Type B pancreatic cell (in vitro differentiated cells): Measurements from ENCODE around the gene IRF2BP2. TPM values are rescaled to one million over a fixed set of nuclear protein-coding genes. Genes with fewer than 3 reads are reported as not detected.

ENCODE experiments used
- DNase-seq: peaks from one replicate; pipeline ENCODE4 v3.0.0; 2021; ENCODE audit warnings: mixed read lengths; ENCODE audit not compliant: unreplicated experiment; ENCODE audit errors: extremely low spot score
- H3K27ac Mint-ChIP-seq: 2 replicates; pipeline ENCODE4 v1.8.0; 2021; ENCODE audit warnings: mild to moderate bottlenecking, mixed read lengths
- H3K27me3 Mint-ChIP-seq: 2 replicates; pipeline ENCODE4 v1.8.0; 2021; ENCODE audit warnings: mixed read lengths
- H3K36me3 Mint-ChIP-seq: 2 replicates; pipeline ENCODE4 v1.8.0; 2021; ENCODE audit warnings: mixed read lengths
- H3K4me1 Mint-ChIP-seq: one replicate; pipeline ENCODE4 v1.8.0; 2021; ENCODE audit warnings: mixed read lengths; ENCODE audit not compliant: unreplicated experiment
- H3K4me3 Mint-ChIP-seq: 2 replicates; pipeline ENCODE4 v1.8.0; 2021; ENCODE audit warnings: mild to moderate bottlenecking, mixed read lengths
- H3K9me3 Mint-ChIP-seq: 2 replicates; pipeline ENCODE4 v1.8.0; 2021; ENCODE audit warnings: mixed read lengths
- CTCF ChIP-seq: fragments of 200-600 bp; sonication (generic); conservative IDR thresholded peaks from 2 replicates; pipeline ENCODE4 v1.5.0; 2021; ENCODE audit warnings: antibody characterized with exemption, mild to moderate bottlenecking
- total RNA-seq: library from RNA; stranded (reverse); gene quantifications from 2 replicates; pipeline ENCODE4 v1.2.1, GENCODE V29; 2021; ENCODE audit warnings: low replicate concordance

The IRF2BP2 gene
- total RNA-seq, 1 donor from 2014 or later = 181 TPM

- peaks cover 68% of the 10 kb centered on the region for H3K4me1 Mint-ChIP-seq
- peak overlapping the region; percentile 75 for H3K27ac Mint-ChIP-seq
- no peaks in the 10 kb centered on the region for H3K9me3 Mint-ChIP-seq
- DNase-seq = no peak
- H3K4me3 Mint-ChIP-seq = peak overlapping the region; percentile 45
- no peaks in the 10 kb centered on the region for H3K36me3 Mint-ChIP-seq
- no peaks in the 10 kb centered on the region for H3K27me3 Mint-ChIP-seq
- no peak for TF ChIP-seq CTCF
Observed at GRCh38 chr1:234620272-234621126, 10.5 kb upstream of the IRF2BP2 start.

- Mint-ChIP-seq H3K27me3 (no peaks in the 10 kb centered on the region), H3K4me3 (peak overlapping the region; percentile 45), H3K9me3 (no peaks in the 10 kb centered on the region), H3K4me1 (peaks cover 65% of the 10 kb centered on the region), H3K36me3 (no peaks in the 10 kb centered on the region), H3K27ac (peak overlapping the region; percentile 75)
- TF ChIP-seq CTCF = no peak
- no peak for DNase-seq
Observed at GRCh38 chr1:234619794-234620247, 9.8 kb upstream of the IRF2BP2 start.

- peak overlapping the region; percentile 69 for H3K4me3 Mint-ChIP-seq
- no peaks in the 10 kb centered on the region for H3K9me3 Mint-ChIP-seq
- H3K36me3 Mint-ChIP-seq = no peaks in the 10 kb centered on the region
- H3K4me1 Mint-ChIP-seq = peaks cover 64% of the 10 kb centered on the region
- no peak for TF ChIP-seq CTCF
- DNase-seq = no peak
- H3K27me3 Mint-ChIP-seq = no peaks in the 10 kb centered on the region
- peak overlapping the region; percentile 86 for H3K27ac Mint-ChIP-seq
Observed at GRCh38 chr1:234619071-234619480, 9.1 kb upstream of the IRF2BP2 start.

- peaks cover 67% of the 10 kb centered on the region for H3K4me1 Mint-ChIP-seq
- TF ChIP-seq CTCF = no peak
- no peaks in the 10 kb centered on the region for H3K27me3 Mint-ChIP-seq
- H3K36me3 Mint-ChIP-seq = no peaks in the 10 kb centered on the region
- H3K9me3 Mint-ChIP-seq = no peaks in the 10 kb centered on the region
- no peak for DNase-seq
- H3K4me3 Mint-ChIP-seq = peak overlapping the region; percentile 69
- peak overlapping the region; percentile 86 for H3K27ac Mint-ChIP-seq
Observed at GRCh38 chr1:234618737-234619049, 8.7 kb upstream of the IRF2BP2 start.

GRCh38 chr1:234617986-234618736 is 8.2 kb upstream of the IRF2BP2 start:
- Mint-ChIP-seq H3K4me1 (peaks cover 67% of the 10 kb centered on the region), H3K9me3 (no peaks in the 10 kb centered on the region), H3K36me3 (no peaks in the 10 kb centered on the region), H3K27me3 (no peaks in the 10 kb centered on the region), H3K4me3 (no peak overlapping the region), H3K27ac (peak overlapping the region; percentile 86)
- no peak for TF ChIP-seq CTCF
- DNase-seq = no peak
